ENCODE data around the gene SH3GL3.

DNA sequence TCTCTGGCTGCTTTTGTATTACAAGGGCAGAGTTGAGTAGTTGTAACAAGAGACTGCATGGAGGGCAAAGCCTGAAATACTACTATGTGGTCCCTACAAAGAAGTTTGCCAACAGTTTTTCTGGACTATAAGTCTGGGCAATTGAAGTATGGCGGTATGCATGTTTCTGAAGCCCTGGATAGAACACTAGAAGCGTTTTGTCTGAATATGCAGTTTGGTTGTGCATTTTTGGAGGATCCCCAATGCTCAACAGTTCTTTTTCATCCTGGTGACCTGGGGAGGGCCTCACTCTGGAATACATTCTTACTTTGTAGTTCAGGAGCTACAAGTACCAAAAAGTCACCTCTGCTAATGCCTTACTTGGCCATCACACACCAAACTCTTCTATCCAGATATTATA lies 29.6 kb downstream of the SH3GL3 start:
- TF ChIP-seq SALL2 (tag by site-specific recombination; IDR thresholded peaks at IDR 0.05; ENCODE audit: borderline replicate concordance) (no peak), ZNF274 (IDR thresholded peaks at IDR 0.05; ENCODE audit: low read length) (no peak), ZNF274 (tag by site-specific recombination; IDR thresholded peaks at IDR 0.05; ENCODE audit: borderline replicate concordance) (no peak), ZBTB8A (tag by site-specific recombination; IDR thresholded peaks at IDR 0.05) (no peak), ZFP3 (tag by site-specific recombination; IDR thresholded peaks at IDR 0.05; ENCODE audit: low read depth) (no peak)
- TF ChIP-seq, protein P1, sequence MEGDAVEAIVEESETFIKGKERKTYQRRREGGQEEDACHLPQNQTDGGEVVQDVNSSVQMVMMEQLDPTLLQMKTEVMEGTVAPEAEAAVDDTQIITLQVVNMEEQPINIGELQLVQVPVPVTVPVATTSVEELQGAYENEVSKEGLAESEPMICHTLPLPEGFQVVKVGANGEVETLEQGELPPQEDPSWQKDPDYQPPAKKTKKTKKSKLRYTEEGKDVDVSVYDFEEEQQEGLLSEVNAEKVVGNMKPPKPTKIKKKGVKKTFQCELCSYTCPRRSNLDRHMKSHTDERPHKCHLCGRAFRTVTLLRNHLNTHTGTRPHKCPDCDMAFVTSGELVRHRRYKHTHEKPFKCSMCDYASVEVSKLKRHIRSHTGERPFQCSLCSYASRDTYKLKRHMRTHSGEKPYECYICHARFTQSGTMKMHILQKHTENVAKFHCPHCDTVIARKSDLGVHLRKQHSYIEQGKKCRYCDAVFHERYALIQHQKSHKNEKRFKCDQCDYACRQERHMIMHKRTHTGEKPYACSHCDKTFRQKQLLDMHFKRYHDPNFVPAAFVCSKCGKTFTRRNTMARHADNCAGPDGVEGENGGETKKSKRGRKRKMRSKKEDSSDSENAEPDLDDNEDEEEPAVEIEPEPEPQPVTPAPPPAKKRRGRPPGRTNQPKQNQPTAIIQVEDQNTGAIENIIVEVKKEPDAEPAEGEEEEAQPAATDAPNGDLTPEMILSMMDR (tag by site-specific recombination; IDR thresholded peaks at IDR 0.05) = no peak
- TF ChIP-seq, protein P2, sequence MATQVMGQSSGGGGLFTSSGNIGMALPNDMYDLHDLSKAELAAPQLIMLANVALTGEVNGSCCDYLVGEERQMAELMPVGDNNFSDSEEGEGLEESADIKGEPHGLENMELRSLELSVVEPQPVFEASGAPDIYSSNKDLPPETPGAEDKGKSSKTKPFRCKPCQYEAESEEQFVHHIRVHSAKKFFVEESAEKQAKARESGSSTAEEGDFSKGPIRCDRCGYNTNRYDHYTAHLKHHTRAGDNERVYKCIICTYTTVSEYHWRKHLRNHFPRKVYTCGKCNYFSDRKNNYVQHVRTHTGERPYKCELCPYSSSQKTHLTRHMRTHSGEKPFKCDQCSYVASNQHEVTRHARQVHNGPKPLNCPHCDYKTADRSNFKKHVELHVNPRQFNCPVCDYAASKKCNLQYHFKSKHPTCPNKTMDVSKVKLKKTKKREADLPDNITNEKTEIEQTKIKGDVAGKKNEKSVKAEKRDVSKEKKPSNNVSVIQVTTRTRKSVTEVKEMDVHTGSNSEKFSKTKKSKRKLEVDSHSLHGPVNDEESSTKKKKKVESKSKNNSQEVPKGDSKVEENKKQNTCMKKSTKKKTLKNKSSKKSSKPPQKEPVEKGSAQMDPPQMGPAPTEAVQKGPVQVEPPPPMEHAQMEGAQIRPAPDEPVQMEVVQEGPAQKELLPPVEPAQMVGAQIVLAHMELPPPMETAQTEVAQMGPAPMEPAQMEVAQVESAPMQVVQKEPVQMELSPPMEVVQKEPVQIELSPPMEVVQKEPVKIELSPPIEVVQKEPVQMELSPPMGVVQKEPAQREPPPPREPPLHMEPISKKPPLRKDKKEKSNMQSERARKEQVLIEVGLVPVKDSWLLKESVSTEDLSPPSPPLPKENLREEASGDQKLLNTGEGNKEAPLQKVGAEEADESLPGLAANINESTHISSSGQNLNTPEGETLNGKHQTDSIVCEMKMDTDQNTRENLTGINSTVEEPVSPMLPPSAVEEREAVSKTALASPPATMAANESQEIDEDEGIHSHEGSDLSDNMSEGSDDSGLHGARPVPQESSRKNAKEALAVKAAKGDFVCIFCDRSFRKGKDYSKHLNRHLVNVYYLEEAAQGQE (tag by site-specific recombination; IDR thresholded peaks at IDR 0.05) = no peak
- TF ChIP-seq, protein P3, sequence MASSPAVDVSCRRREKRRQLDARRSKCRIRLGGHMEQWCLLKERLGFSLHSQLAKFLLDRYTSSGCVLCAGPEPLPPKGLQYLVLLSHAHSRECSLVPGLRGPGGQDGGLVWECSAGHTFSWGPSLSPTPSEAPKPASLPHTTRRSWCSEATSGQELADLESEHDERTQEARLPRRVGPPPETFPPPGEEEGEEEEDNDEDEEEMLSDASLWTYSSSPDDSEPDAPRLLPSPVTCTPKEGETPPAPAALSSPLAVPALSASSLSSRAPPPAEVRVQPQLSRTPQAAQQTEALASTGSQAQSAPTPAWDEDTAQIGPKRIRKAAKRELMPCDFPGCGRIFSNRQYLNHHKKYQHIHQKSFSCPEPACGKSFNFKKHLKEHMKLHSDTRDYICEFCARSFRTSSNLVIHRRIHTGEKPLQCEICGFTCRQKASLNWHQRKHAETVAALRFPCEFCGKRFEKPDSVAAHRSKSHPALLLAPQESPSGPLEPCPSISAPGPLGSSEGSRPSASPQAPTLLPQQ (tag by site-specific recombination; IDR thresholded peaks at IDR 0.05) = no peak
